HCEC 1CT (cell line): ENCODE results near the gene ARMC7.
"Not testable (repeated sequence)": the region's sequence is repeated elsewhere in the genome, so short reads cannot be mapped to it uniquely, and the experiment has no call there.

Experiments used
- DNase-seq: peaks from one replicate; pipeline ENCODE4 v3.0.0-alpha.2; 2017

Gene ARMC7

DNA sequence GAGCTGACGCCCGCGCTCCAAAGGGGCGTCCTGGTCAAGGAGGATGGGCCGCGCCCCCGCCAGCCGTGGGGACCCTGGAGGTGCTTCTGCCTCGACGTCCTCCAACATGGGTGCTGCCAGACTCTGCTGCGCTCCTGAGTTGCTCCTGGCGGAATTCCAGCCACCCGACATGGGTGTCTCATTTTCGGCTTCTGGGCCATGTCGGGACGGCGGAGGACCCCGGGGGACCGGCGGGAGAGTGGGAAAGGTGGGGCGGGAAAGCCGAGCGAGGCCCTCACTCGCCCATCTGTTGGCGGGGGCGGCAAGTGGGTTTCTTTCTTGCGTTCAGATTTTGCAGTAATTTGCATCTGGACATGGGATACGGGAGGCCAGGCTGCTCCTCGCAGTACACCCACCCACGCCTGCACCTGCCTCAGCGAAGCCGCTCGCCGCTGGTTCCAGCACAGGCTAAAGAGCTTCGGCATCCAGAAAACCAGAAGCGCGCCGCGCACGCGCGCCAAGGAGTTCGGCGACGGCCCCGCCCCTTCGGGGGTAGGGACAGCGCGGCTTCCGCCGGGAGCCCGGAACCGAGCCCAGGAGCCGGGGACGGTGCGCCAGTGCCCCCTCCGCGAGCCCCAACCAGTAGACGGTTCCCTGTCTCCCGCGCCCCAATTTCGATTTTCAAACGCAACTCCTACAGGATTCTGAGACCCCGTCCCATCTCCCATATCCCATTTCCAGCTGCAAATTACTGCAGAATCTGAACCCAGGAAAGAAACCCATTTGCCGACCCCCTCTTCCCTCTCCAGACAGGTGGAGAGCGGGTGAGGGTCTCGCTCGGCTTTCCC is at the start of gene ARMC7:
Gene ARMC7 (plus strand): TSS at position 563 of the 827 bp plus-strand sequence. CDS start 320 bp downstream, outside the sequence.
- DNase-seq = peak; percentile 77

DNA sequence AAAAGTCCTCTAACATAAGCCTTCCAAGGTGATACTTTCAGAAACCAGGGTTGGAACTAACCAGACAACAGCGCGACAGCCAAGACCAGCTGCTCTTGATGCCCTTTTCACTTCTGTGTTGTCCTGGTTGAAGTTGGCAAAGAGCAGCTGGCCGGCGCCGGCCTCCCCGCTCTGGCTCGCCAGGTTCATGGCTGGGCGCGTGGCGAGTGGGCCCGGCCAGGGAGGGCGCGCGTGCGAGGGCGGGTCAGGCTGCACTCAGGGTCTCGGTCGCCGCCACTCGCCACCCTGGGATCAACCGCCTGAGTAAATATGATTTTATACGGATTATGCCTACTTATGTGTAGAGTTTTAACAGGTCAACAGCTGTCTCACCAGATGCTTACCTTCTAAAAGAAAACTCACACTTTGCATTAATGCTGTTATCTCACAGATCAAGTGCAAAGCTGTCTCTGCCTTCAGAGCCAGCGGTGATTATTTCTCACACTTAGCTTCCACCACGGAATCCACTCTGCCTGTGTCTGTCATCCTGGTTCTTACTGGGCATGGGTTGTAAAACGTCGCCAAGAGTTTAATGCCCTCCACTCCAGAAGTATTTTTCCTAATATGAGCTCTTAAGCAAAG is 49.2 kb upstream of the ARMC7 start:
- DNase-seq = no peak

DNA sequence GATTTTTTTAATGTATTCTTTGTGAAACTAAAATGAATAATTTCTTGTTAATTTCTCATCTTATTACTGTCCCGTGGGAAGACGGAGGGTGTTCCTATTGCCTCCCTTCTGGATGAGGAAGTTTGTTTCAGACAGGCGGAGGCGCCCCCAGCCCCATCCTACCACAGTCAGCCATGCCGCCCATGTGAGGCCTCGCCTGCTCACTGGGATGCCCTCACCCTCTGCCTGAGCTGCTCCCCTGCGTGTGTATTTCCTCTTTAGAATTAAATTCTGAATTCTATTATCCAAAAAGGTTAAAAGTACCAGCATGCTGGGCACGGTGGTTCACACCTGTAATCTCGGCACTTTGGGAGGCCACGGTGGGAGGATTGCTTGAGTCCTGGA is 48.7 kb upstream of the ARMC7 start:
- no peak for DNase-seq

DNA sequence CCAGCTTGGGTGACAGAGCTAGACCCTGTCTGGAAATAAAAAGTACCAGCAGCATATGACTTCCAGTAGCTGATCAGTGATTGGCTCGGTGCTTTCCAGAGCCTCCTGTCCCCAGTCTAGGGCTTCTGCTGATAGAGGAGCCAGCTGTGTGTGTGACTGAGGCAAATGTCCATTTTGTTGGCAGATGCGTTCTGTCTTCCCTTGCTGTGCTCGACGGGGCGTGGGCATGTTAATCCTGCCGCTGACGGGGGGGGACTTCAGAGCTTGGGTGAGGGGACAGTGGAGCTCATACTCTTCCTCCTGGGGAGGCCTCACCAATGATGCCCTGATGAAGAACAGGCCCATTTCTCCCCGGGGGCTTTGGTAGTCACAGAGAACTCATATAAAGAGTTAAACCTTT is 48.2 kb upstream of the ARMC7 start:
- DNase-seq = no peak

DNA sequence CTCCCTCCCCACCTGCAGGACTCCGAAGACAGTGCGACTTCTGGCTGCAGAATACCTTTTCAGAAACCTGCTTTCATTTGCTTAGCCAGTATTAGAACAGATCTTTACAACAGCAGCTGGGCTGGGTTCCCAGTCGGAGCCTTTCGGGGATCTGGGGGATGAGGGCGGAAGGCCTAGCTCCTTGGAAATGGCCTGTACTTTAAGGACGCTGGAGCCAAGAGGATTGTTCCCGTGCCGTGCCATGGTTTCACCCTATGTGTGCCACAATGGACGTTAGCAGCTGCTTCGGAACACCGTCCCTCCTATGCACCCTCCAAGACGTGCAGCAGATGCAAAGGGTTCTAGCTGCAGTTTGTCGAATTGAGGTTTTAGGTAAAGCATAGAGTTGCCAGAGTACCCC is 46.6 kb upstream of the ARMC7 start:
- DNase-seq = no peak

DNA sequence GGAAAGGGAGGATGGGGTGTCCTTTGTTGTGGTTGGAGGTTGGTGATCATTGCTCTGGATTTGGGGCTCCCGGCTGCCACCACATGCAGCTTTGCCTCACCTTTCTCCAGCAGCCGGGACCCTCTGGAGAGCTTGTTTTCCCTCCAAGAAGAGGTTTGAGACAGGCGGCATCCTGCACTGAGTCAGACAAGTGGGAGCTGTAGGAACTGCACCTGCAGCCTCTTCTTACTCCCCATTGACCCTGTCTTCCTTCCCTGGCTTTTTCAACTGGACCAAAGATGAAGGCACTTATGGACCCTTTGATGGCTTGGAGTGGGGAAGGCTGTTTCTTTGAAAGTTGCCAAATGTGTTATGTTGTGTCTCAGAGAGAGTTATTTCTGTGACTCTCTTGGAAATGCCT is 46.1 kb upstream of the ARMC7 start:
- DNase-seq = no peak

DNA sequence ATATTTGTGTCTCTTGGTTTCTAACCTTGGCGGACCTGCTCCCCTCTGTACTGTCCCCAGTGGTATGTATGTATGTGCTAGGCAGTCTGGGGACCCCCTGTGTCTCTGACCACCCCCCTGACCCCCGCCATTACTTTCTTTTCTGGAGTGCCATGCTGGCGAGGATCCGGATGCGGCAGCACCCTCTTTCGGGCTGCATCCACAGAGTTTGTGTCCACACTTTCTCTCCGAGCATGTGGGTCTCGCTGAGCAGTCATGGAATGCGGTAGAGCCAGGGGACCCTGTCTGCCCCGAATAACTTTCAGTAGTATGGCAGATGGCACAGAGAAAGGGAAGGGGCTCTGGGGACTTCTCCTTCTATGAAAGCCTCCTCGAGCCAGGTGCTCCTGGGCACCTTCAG is 45.7 kb upstream of the ARMC7 start:
- DNase-seq = no peak

DNA sequence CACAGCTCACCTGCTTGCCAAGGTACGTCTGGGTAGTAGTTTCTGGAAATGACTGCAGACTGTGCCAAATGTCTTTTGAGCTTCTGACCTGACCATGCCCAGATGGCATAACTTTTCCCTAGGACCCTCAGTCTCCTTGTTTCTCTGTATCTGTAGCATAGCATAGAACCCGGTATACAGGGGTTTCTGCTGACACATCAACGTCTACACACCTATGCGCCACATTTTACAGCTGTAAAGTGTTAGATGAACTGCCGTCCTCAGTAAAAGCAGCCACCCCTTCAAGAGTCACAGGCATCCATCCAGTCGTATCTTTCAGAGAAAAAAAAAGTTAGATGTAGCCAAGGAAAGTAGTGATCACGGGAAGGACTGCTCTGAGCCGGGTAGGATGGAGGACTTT is 45.3 kb upstream of the ARMC7 start:
- no peak for DNase-seq

DNA sequence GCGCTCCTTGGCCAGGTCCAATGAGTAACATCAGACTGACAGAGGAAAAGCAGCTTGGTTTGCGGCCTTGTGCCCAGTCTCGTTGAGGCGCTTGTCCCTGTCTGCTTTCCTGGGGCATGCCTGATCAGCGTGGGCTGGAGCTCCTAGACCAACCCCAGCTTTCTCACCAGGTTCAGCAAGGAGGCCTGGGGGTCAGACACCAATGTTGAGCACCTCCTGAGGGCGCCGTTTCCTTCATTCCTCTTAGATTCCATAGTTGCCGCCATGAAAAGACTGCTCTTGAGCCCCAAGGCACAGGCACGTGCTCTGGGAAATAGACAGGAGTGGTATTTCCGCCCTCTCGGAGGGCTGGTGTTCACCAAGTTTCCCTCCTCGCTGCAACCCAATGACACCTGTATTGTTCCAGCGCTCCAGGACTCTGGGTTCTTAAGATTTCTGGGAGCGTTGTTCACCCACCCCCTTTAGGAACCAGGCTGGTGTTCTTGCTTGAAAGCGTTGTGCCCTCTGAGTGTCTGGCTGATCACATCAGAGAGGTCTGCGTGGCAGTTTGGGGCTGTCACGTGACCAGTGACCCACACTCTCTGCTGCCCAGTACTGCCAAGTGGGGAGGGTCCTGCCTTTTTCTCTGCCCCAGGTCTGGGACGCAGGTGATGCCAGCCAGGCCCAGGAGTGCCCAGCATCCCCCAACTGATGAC is 44.8 kb upstream of the ARMC7 start:
- DNase-seq = no peak

DNA sequence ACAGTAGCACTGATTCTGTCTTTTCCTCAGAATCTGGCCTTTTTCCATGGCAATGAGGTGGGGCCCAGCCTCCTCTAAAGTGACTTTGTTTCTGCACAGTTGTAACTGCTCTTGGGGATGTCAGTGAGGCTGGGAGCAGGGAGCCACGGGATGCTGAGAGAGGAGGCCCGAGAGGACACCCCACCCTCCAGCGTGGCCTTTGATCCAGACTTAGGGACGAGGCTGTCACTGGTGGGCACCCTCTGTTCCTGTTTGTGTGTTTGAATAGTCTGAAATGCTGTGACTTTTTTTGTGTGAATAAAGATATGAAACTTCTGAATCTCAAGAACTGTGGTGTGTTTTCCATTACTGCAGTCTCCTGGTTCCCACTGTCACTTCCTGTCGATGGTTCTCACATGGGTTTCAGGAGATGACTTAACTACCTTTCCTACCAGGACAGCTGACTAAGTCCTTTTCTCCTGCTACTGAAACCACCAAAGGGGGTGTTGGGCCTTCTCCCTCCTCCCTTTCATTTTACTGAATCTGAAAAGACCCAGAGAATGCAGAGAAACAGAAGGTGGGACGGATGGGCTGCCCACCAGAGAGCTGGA is 44.1 kb upstream of the ARMC7 start:
- DNase-seq = no peak

DNA sequence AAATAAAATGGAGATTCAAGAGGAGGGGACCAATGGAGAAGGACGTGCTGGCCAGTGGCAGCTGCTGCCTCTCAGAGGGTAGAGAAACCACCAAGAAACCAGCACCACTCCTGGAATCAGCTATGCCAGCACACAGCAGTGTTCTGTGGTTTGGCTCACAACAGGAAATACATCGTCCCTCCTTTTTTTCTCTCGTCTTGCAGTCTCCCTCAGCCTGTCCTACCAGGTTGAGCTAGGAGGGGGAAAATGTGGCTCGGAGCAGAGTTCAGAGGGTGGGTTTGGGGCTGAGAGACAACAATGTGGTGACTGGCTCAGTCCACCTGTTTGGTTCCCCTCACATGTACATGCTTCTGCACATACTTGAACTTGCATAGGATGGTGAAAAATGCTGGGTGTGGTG is 41.9 kb upstream of the ARMC7 start:
- DNase-seq = no peak

DNA sequence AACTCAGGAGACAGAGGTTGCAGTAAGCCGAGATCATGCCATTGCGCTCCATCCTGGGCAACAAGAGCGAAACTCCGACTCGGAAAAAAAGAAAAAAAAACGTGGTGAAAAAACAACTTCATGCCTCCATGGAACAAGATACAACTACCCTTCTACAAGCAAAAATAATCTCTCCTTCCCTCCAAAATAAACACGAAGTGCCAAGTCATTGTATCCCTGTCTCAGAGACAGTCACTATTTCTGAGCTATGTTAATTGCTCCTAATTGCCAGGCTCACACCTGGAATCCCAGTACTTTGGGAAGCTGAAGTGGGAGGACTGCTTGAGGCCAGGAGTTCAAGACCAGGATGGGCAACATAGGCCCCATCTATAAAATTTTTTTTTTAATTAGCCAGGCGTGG is 41.0 kb upstream of the ARMC7 start:
- no peak for DNase-seq

DNA sequence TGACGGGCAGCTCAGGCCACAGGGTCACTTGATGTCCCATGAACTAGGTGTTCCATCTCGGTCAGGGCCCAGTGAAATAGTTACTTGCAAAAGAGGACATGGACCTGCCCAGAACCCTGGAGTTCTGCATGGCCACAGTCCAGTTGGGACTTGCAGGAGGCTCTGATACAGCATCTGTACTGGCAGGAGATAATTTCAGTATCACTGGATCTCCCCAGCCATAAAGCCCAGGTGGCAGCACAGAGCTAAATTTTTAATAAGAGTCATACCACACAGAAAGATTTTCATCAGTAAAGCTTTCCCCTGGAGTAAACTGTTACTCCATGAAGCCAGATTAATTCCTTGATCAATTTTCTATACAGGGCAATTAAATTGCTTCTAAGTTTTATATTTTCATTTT is 40.0 kb upstream of the ARMC7 start:
- peak; percentile 48 for DNase-seq

DNA sequence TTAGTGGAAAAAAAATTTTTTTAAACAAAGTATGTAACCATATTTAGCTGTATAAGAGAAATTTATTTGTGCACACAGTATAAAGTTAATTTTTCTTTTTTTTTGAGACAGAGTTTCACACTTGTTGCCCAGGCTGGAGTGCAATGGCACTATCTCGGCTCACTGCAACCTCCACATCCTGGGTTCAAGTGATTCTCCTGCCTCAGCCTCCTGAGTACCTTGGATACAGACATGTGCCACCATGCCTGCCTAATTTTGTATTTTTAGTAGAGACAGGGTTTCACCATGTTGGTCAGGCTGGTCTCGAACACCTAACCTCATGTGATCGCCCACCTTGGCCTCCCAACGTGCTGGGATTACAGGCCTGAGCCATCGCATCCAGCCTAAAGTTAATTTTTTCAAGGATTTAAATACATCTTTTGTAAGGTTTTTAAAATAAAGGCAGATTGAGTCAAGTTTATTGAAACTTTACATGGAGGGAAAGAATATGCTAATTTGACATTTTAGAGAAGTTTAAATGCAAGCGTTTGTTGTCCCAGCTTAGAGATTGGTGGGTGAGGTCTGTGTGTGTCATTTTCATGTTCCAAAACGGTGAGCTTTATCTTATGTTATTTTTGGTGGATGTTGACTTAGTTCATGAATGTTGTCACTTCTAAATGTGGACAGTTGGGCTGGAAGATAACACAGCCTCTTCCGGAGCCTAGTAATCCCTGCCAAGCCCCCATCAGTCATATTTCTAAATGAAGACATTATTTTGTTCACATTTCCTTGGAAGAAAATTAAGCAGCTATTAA is 38.1 kb upstream of the ARMC7 start:
- DNase-seq = not testable (repeated sequence)

DNA sequence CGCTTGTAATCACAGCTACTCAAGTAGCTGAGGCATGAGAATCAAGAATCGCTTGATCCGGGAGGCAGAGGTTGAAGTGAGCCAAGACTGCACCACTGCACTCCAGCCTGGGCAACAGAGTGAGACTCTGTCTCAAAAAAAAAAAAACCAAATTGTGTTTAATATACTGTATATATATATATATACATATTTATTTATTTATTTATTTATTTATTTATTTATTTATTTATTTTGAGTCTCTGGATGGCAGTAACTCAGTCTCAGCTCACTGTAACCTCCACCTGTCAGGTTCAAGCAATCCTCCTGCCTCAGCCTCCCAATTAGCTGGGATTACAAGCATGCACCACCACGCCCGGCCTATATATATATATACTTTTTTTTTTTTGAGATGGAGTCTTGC is 36.9 kb upstream of the ARMC7 start:
- DNase-seq = not testable (repeated sequence)

DNA sequence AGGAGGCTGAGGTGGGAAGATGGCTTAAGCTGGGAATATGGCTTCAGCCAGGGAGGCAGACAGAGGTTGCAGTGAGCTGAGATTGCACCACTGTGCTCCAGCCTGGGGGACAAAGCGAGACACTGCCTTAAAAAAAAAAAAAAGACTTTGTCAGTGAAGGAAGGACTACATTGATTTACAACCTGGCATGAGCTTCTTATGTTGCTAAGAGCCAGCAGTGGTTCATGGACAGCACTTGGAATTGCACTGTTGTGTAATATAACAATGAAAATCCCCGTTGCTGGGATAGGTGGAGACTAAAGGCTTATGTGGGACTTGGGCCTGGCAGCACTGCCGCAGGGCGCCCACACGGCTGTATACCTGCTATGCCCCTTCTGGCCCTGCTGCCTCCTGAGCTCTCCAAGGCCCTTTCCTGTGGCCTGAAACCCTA is 36.1 kb upstream of the ARMC7 start:
- DNase-seq = no peak

DNA sequence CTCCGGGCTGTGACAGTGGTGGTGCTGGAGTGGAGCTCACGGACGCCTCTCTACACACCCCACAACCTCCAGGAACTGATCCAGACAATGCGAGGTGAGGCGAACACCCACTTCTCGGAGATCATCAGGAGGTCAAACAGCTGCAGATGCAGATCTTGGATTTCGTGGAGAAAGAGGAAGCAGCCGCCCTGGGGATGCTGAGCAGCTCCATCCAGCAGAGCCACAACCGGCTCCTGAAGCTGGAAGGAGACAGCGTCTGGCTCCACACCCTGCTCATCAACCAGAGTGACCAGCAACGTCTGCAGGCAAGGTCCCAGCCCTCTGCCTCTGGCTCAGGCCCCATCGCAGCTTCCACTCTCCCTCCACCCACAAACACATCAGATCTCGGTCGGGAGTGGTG is 35.2 kb upstream of the ARMC7 start:
- DNase-seq = no peak

DNA sequence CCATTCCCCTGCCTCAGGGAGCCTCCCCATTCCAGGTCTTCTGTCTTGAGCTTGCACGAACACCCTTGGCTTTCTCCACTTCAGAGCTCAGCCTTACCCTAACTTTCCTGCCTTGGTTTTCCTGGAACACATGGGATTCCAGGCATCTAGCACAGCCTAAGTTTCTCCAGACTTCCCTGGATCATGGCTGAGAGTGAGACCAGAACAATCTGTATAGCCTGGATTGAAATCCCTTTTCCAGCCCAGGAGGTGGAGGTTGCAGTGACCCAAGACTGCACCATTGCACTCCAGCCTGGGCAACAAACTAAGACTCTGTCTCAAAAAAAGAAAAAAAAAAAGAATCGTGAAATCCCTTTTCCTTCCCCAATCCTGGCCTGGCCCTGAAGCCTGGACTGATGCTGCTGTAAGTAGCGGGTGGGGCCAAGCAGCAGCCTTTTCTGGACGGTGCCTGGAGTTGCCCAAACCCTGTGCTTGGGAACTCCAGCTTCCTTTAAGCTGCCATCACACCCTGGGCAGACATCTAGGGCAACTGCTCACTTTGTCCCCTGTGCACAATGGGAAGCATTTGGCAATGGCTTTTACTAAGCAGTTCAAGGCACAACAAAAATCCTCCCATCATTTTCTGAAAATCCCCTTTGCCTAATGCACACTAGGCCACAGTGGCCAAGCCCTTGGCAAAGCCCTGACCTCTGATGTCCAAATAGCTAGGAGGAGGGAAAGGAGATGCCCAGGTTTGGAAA is 34.0 kb upstream of the ARMC7 start:
- DNase-seq = no peak

DNA sequence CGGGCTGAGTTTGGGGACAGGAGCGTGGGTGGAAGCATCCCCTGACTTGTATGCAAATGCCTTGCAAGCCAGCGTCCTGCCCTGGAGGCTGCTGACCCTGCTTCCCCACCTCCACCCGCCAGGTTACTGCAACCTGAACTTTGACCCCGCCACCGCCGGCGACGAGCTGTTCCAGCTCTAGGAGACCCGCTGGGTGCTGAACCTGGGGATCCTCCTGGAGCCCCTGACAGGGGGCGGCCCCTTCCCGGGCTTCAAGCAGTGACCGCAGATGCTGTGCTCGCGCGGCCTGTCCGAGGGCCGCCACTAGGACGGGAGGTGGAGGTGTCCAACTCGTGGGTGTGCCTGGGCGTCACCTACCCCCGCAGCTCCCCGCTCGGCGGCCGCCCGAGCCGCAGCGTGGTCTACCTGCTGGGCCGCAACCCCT is 32.7 kb upstream of the ARMC7 start:
- DNase-seq = no peak

DNA sequence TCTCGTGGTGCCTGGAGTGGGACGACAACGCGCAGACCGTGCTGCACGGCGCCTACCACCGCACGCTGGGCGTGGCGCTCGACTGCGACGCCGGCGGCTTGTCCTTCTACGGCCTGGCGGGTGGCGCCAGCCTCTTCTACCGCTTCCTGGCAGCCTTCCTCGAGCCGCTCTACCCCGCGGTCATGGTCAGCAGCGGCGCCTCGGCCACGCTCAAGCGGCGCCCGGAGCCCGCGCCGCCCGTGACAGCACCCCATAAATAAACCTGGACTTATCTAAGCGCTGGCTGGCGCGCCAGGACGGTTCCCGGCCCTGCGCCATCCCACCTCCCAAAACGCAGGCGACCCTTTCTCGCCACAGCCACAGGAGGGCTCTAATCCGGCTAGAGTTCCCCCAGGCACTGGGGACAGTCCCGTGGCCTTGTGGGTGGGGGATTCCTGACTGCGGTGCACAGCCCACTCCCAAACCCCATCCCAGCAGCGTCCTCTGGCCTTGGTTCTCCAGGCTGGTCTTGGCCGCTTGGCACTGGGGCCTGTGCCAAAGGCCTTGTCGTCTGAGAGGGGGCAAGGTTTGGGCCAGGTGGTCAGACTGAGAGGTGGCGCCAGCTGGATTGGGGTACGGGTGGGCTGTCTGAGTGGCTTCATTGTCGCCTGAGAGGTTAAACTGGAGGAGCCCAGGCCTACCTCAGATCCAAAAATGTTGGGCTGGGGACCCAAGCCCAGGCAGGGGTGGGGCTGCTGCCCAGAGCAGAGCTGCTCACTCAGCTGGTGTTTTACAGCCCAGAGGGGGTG is 32.1 kb upstream of the ARMC7 start:
- DNase-seq = no peak
